ENCODE measurements around the gene TTLL6. TPM values are rescaled to one million over a fixed set of nuclear protein-coding genes. Genes with fewer than 3 reads are reported as not detected.
"Not testable (repeated sequence)": the region's sequence is repeated elsewhere in the genome, so short reads cannot be mapped to it uniquely, and the experiment has no call there.

Gene TTLL6
- total RNA-seq, 1 donor from 2014 or later: not detected

GRCh38 chr17:48815311-48815710, 1.7 kb downstream of the TTLL6 start:
- no peak for DNase-seq (ENCODE audit: low read depth in 2 of 2)

- peak; percentile 60 to 65 for DNase-seq (ENCODE audit: low read depth in 2 of 2)
Observed at GRCh38 chr17:48814504-48814903, 2.5 kb downstream of the TTLL6 start.

GRCh38 chr17:48812001-48812400, 5.0 kb downstream of the TTLL6 start:
- DNase-seq (ENCODE audit: low read depth in 2 of 2): no peak

GRCh38 chr17:48809182-48809581, 7.8 kb downstream of the TTLL6 start:
- DNase-seq (ENCODE audit: low read depth in 2 of 2): no peak

GRCh38 chr17:48804936-48805411, 12.1 kb downstream of the TTLL6 start:
- DNase-seq (ENCODE audit: low read depth in 2 of 2): peak; percentile 39 to 54

GRCh38 chr17:48800626-48801217, 16.3 kb downstream of the TTLL6 start:
- no peak for DNase-seq (ENCODE audit: low read depth in 2 of 2)

GRCh38 chr17:48799069-48799723, 17.8 kb downstream of the TTLL6 start:
- peak in 1 of 2 donors; percentile 17 for DNase-seq (ENCODE audit: low read depth in 2 of 2)

- not testable (repeated sequence) for DNase-seq (ENCODE audit: low read depth in 2 of 2)
Observed at GRCh38 chr17:48796163-48796522, 20.9 kb downstream of the TTLL6 start.

GRCh38 chr17:48795444-48796162, 21.4 kb downstream of the TTLL6 start:
- no peak for DNase-seq (ENCODE audit: low read depth in 2 of 2)

- no peak for DNase-seq (ENCODE audit: low read depth in 2 of 2)
Observed at GRCh38 chr17:48792033-48792798, 24.8 kb downstream of the TTLL6 start.

GRCh38 chr17:48791128-48792032, 25.6 kb downstream of the TTLL6 start:
- DNase-seq (ENCODE audit: low read depth in 2 of 2): peak; percentile 62 to 79

- no peak for DNase-seq (ENCODE audit: low read depth in 2 of 2)
Observed at GRCh38 chr17:48790607-48791127, 26.4 kb downstream of the TTLL6 start.

- no peak for DNase-seq (ENCODE audit: low read depth in 2 of 2)
Observed at GRCh38 chr17:48787828-48788227, 29.2 kb downstream of the TTLL6 start.

- DNase-seq (ENCODE audit: low read depth in 2 of 2): no peak
Observed at GRCh38 chr17:48779421-48779820, 37.6 kb downstream of the TTLL6 start.

GRCh38 chr17:48776602-48777001, 40.4 kb downstream of the TTLL6 start:
- no peak for DNase-seq (ENCODE audit: low read depth in 2 of 2)

GRCh38 chr17:48773245-48773644, 43.8 kb downstream of the TTLL6 start:
- DNase-seq (ENCODE audit: low read depth in 2 of 2): no peak

- no peak for DNase-seq (ENCODE audit: low read depth in 2 of 2)
Observed at GRCh38 chr17:48770954-48771353, 46.1 kb downstream of the TTLL6 start.

GRCh38 chr17:48769009-48769675, 47.9 kb downstream of the TTLL6 start:
- no peak for DNase-seq (ENCODE audit: low read depth in 2 of 2)

GRCh38 chr17:48767263-48767774, 49.7 kb downstream of the TTLL6 start:
- DNase-seq (ENCODE audit: low read depth in 2 of 2): no peak

- DNase-seq (ENCODE audit: low read depth in 2 of 2): no peak
Observed at GRCh38 chr17:48761114-48761513, 55.9 kb downstream of the TTLL6 start.
